ENCODE results near the gene TCF15.

- no peak for TF ChIP-seq CTCF (IDR thresholded peaks at IDR 0.05)
- no peak for TF ChIP-seq POLR2A (IDR thresholded peaks at IDR 0.05)
Observed at GRCh38 chr20:621125-621756, 11.1 kb upstream of the TCF15 start.
